Measurements from ENCODE around the gene SLC25A19.

The SLC25A19 gene

GRCh38 chr17:75241502-75241901 is 47.7 kb downstream of the SLC25A19 start:
- DNase-seq (ENCODE audit: low spot score): no peak

GRCh38 chr17:75241143-75241430 is 48.1 kb downstream of the SLC25A19 start:
- DNase-seq (ENCODE audit: low spot score): no peak

- peak; percentile 51 for DNase-seq (ENCODE audit: low spot score)
These were observed 48.7 kb downstream of the SLC25A19 start for GRCh38 chr17:75240394-75241142.

GRCh38 chr17:75239778-75240393 is 49.3 kb downstream of the SLC25A19 start:
- no peak for DNase-seq (ENCODE audit: low spot score)

- no peak for DNase-seq (ENCODE audit: low spot score)
These were observed 50.0 kb downstream of the SLC25A19 start for GRCh38 chr17:75239214-75239613.

- DNase-seq (ENCODE audit: low spot score): peak; percentile 78
These were observed 50.5 kb downstream of the SLC25A19 start for GRCh38 chr17:75238684-75239191.

- DNase-seq (ENCODE audit: low spot score): no peak
These were observed 51.1 kb downstream of the SLC25A19 start for GRCh38 chr17:75238020-75238580.

GRCh38 chr17:75237100-75238014 is 51.9 kb downstream of the SLC25A19 start:
- no peak for DNase-seq (ENCODE audit: low spot score)

- DNase-seq (ENCODE audit: low spot score): no peak
These were observed 56.4 kb downstream of the SLC25A19 start for GRCh38 chr17:75232786-75233185.

GRCh38 chr17:75231741-75232464 is 57.3 kb downstream of the SLC25A19 start:
- DNase-seq (ENCODE audit: low spot score): no peak

- no peak for DNase-seq (ENCODE audit: low spot score)
These were observed 58.2 kb downstream of the SLC25A19 start for GRCh38 chr17:75231071-75231470.

GRCh38 chr17:75228847-75229246 is 60.4 kb downstream of the SLC25A19 start:
- no peak for DNase-seq (ENCODE audit: low spot score)

GRCh38 chr17:75228305-75228704 is 60.9 kb downstream of the SLC25A19 start:
- DNase-seq (ENCODE audit: low spot score): no peak

GRCh38 chr17:75227729-75228128 is 61.5 kb downstream of the SLC25A19 start:
- DNase-seq (ENCODE audit: low spot score): no peak

- no peak for DNase-seq (ENCODE audit: low spot score)
These were observed 64.2 kb downstream of the SLC25A19 start for GRCh38 chr17:75225016-75225415.
